Erythroblast (primary cell): ENCODE data around the gene MTSS2.

ENCODE experiments used
- GATA1 ChIP-seq: IDR thresholded peaks from 2 replicates; pipeline ENCODE4 v1.6.1; 2011; ENCODE audit warnings: low read depth, mild to moderate bottlenecking, control low read depth, low read length, moderate library complexity
- POLR2A ChIP-seq: IDR thresholded peaks from 2 replicates; pipeline ENCODE4 v1.6.1; 2011; ENCODE audit warnings: mild to moderate bottlenecking, low read length

- no peak for TF ChIP-seq POLR2A
- no peak for TF ChIP-seq GATA1
Measured at GRCh38 chr16:70653809-70654771, 31.8 kb downstream of the MTSS2 start.
